Measurements from ENCODE around the gene DDAH1. TPM values are rescaled to one million over a fixed set of nuclear protein-coding genes. Genes with fewer than 3 reads are reported as not detected.

DDAH1 gene
- total RNA-seq, 1 donor, result 89.0 TPM

- Histone ChIP-seq H2AFZ (ENCODE audit: low read length) (no peak overlapping the region), H3K4me2 (ENCODE audit: insufficient read depth, low read length) (no peak overlapping the region), H3K79me2 (ENCODE audit: insufficient read depth, low read length) (peaks cover 99% of the 10 kb centered on the region), H3K27ac (ENCODE audit: low read depth, low read length) (peak overlapping the region; percentile 33), H3K36me3 (ENCODE audit: insufficient read depth, low read length) (peaks cover 41% of the 10 kb centered on the region), H3K4me1 (ENCODE audit: insufficient read depth, low read length) (peaks cover 48% of the 10 kb centered on the region), H3K4me3 (ENCODE audit: insufficient read depth, low read length) (no peak overlapping the region), H3K9me3 (ENCODE audit: low read depth, low read length) (no peaks in the 10 kb centered on the region), H4K20me1 (ENCODE audit: insufficient read depth, low read length) (peaks cover 28% of the 10 kb centered on the region), H3K27me3 (ENCODE audit: insufficient read depth, low read length) (no peaks in the 10 kb centered on the region)
- no peak for TF ChIP-seq CTCF (IDR thresholded peaks at IDR 0.05; ENCODE audit: extremely low read depth, low read depth, low read length)
- no peak for DNase-seq (ENCODE audit: insufficient read length, low spot score, missing footprints)
Measured at GRCh38 chr1:85452948-85453347, 12.0 kb downstream of the DDAH1 start.

- H3K36me3 ChIP-seq (ENCODE audit: insufficient read depth, low read length), result peaks cover 35% of the 10 kb centered on the region
- H3K27ac ChIP-seq (ENCODE audit: low read depth, low read length), result no peak overlapping the region
- H3K4me2 ChIP-seq (ENCODE audit: insufficient read depth, low read length), result no peak overlapping the region
- no peaks in the 10 kb centered on the region for H3K9me3 ChIP-seq (ENCODE audit: low read depth, low read length)
- peaks cover 98% of the 10 kb centered on the region for H3K79me2 ChIP-seq (ENCODE audit: insufficient read depth, low read length)
- DNase-seq (ENCODE audit: insufficient read length, low spot score, missing footprints), result no peak
- no peak overlapping the region for H2AFZ ChIP-seq (ENCODE audit: low read length)
- no peaks in the 10 kb centered on the region for H3K27me3 ChIP-seq (ENCODE audit: insufficient read depth, low read length)
- peaks cover 59% of the 10 kb centered on the region for H3K4me1 ChIP-seq (ENCODE audit: insufficient read depth, low read length)
- H3K4me3 ChIP-seq (ENCODE audit: insufficient read depth, low read length), result no peak overlapping the region
- no peak for TF ChIP-seq CTCF (IDR thresholded peaks at IDR 0.05; ENCODE audit: extremely low read depth, low read depth, low read length)
- H4K20me1 ChIP-seq (ENCODE audit: insufficient read depth, low read length), result peaks cover 36% of the 10 kb centered on the region
Measured at GRCh38 chr1:85451236-85451830, 13.6 kb downstream of the DDAH1 start.

- no peak for DNase-seq (ENCODE audit: insufficient read length, low spot score, missing footprints)
- peaks cover 36% of the 10 kb centered on the region for H3K36me3 ChIP-seq (ENCODE audit: insufficient read depth, low read length)
- H4K20me1 ChIP-seq (ENCODE audit: insufficient read depth, low read length), result peaks cover 36% of the 10 kb centered on the region
- H3K4me2 ChIP-seq (ENCODE audit: insufficient read depth, low read length), result no peak overlapping the region
- H3K4me3 ChIP-seq (ENCODE audit: insufficient read depth, low read length), result no peak overlapping the region
- no peak for TF ChIP-seq CTCF (IDR thresholded peaks at IDR 0.05; ENCODE audit: extremely low read depth, low read depth, low read length)
- no peaks in the 10 kb centered on the region for H3K27me3 ChIP-seq (ENCODE audit: insufficient read depth, low read length)
- peaks cover 64% of the 10 kb centered on the region for H3K4me1 ChIP-seq (ENCODE audit: insufficient read depth, low read length)
- no peak overlapping the region for H2AFZ ChIP-seq (ENCODE audit: low read length)
- H3K27ac ChIP-seq (ENCODE audit: low read depth, low read length), result no peak overlapping the region
- no peaks in the 10 kb centered on the region for H3K9me3 ChIP-seq (ENCODE audit: low read depth, low read length)
- H3K79me2 ChIP-seq (ENCODE audit: insufficient read depth, low read length), result peaks cover 98% of the 10 kb centered on the region
Measured at GRCh38 chr1:85450832-85451231, 14.1 kb downstream of the DDAH1 start.

GRCh38 chr1:85449356-85449755 is 15.6 kb downstream of the DDAH1 start:
- no peaks in the 10 kb centered on the region for H3K27me3 ChIP-seq (ENCODE audit: insufficient read depth, low read length)

More at GRCh38 chr1:85449356-85449755, 15.6 kb downstream of the DDAH1 start:
- Histone ChIP-seq H4K20me1 (ENCODE audit: insufficient read depth, low read length) (peaks cover 36% of the 10 kb centered on the region), H3K27ac (ENCODE audit: low read depth, low read length) (peak overlapping the region; percentile 76), H3K36me3 (ENCODE audit: insufficient read depth, low read length) (peaks cover 44% of the 10 kb centered on the region), H3K4me3 (ENCODE audit: insufficient read depth, low read length) (no peak overlapping the region), H2AFZ (ENCODE audit: low read length) (no peak overlapping the region), H3K4me1 (ENCODE audit: insufficient read depth, low read length) (peaks cover 64% of the 10 kb centered on the region), H3K79me2 (ENCODE audit: insufficient read depth, low read length) (peaks cover 98% of the 10 kb centered on the region), H3K4me2 (ENCODE audit: insufficient read depth, low read length) (no peak overlapping the region), H3K9me3 (ENCODE audit: low read depth, low read length) (no peaks in the 10 kb centered on the region)
- no peak for TF ChIP-seq CTCF (IDR thresholded peaks at IDR 0.05; ENCODE audit: extremely low read depth, low read depth, low read length)
- DNase-seq (ENCODE audit: insufficient read length, low spot score, missing footprints), result no peak

All from osteoblast (primary cell).